AG04449 (cell line): ENCODE measurements around the gene CASTOR1.
A peak's percentile ranks its signal among the peaks of the same experiment; 100 is the strongest.

ENCODE experiments used
- CTCF ChIA-PET: fragments of 350-600 bp; formaldehyde crosslinking; extraction: SDS; loops from one replicate; lab custom pipeline; 2021; ENCODE audit warnings: antibody characterized with exemption; lab: Yijun Ruan, JAX
- POLR2A ChIA-PET: fragments of 400-600, 350-600 bp; formaldehyde crosslinking; extraction: SDS; loops from one replicate; lab custom pipeline; 2020; ENCODE audit warnings: antibody characterized with exemption, inconsistent platforms; lab: Yijun Ruan, JAX
- DNase-seq: peaks from one replicate; pipeline ENCODE4 v3.0.0-alpha.2; 2010; ENCODE audit warnings: low read depth, low spot score
- H3K4me3 ChIP-seq: 2 replicates; pipeline ENCODE4 v1.5.1; 2011; ENCODE audit warnings: low read depth, mild to moderate bottlenecking, control low read depth, low read length
- CTCF ChIP-seq: IDR thresholded peaks from one replicate; pipeline ENCODE4 v1.5.1; 2011; ENCODE audit warnings: mild to moderate bottlenecking, moderate library complexity, low read length, control low read depth, inconsistent platforms; ENCODE audit not compliant: insufficient read depth; ENCODE audit errors: missing control alignments

The CASTOR1 gene

GRCh38 chr22:30277547-30278344 lies 11.6 kb downstream of the CASTOR1 start:
- CTCF ChIA-PET, result interaction anchor here (0.9 to 7.5 kb wide), 8 partner anchors 10 to 172 kb away, joined by 3 to 77 read pairs (median 4); partner anchors contain the start of genes CASTOR1 and RNF215
- POLR2A ChIA-PET, result interaction anchor here (0.8 to 1.2 kb wide), 2 partner anchors 11 to 12 kb away, joined by 3 to 4 read pairs; no protein-coding TSS in a partner anchor
- no peak for TF ChIP-seq CTCF
- 0 out of 2 replicates have a peak overlapping the region, but pooled peaks have one; percentile 3 for H3K4me3 ChIP-seq
- DNase-seq, result no peak

GRCh38 chr22:30276039-30276438 lies 13.3 kb downstream of the CASTOR1 start:
- ChIA-PET POLR2A (no interaction called here), CTCF (interaction anchor here (0.8 to 7.5 kb wide), 4 partner anchors 9 to 15 kb away, joined by 3 to 77 read pairs (median 19); partner anchors contain the start of genes CASTOR1 and OSM)
- no peak for TF ChIP-seq CTCF
- DNase-seq, result no peak
- no peak overlapping the region for H3K4me3 ChIP-seq

- no peak for DNase-seq
- POLR2A ChIA-PET, result no interaction called here
- H3K4me3 ChIP-seq, result no peak overlapping the region
These were observed 13.7 kb downstream of the CASTOR1 start for GRCh38 chr22:30275625-30276024.

GRCh38 chr22:30274437-30274812 lies 14.9 kb downstream of the CASTOR1 start:
- ChIA-PET CTCF (interaction anchor here (0.6 to 7.5 kb wide), 4 partner anchors 11 to 22 kb away, joined by 3 to 77 read pairs (median 18); partner anchors contain the start of gene CASTOR1), POLR2A (no interaction called here)
- TF ChIP-seq CTCF, result no peak
- DNase-seq, result no peak
- H3K4me3 ChIP-seq, result no peak overlapping the region

More at GRCh38 chr22:30275625-30276024, 13.7 kb downstream of the CASTOR1 start:
- CTCF ChIA-PET, result interaction anchor here (0.8 to 7.5 kb wide), 3 partner anchors 9 to 12 kb away, joined by 3 to 77 read pairs (median 33); partner anchors contain the start of genes CASTOR1 and OSM
- TF ChIP-seq CTCF, result no peak

GRCh38 chr22:30273711-30274436 lies 15.4 kb downstream of the CASTOR1 start:
- POLR2A ChIA-PET, result no interaction called here
- CTCF ChIA-PET, result interaction anchor here (0.6 to 7.5 kb wide), 3 partner anchors 10 to 22 kb away, joined by 3 to 77 read pairs (median 33); partner anchors contain the start of gene CASTOR1
- no peak for DNase-seq

More at GRCh38 chr22:30273711-30274436, 15.4 kb downstream of the CASTOR1 start:
- no peak for TF ChIP-seq CTCF
- no peak overlapping the region for H3K4me3 ChIP-seq
